ENCODE measurements around the gene PLSCR2. TPM values are rescaled to one million over a fixed set of nuclear protein-coding genes. Genes with fewer than 3 reads are reported as not detected.
"Not testable (repeated sequence)": the region's sequence is repeated elsewhere in the genome, so short reads cannot be mapped to it uniquely, and the experiment has no call there.

Gene PLSCR2
- total RNA-seq, 2 experiments from 2014 or later, result not detected

DNA sequence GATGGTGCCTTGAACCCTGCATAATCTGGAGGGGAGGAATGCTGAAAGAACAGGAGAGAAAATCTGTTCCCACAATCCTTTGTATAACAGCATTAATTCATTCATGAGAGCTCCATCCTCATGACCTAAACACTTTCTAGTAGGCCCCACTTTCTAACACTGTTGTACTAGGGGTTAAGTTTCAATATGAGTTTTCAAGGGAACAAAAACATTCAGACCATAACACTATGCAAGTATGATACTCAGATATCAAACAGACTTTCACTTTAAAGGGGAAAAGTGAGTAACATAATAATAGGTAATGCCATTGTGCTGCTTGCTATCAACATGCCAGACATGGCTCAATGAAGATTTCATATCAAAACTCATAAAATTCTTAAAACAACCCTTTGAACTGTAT is 32.4 kb upstream of the PLSCR2 start:
- Mint-ChIP-seq H3K9me3 (no peaks in the 10 kb centered on the region), H3K4me1 (ENCODE audit: low read depth) (peaks cover 23% of the 10 kb centered on the region), H3K27ac (no peak overlapping the region), H3K4me3 (no peak overlapping the region), H3K27me3 (no peaks in the 10 kb centered on the region), H3K36me3 (no peaks in the 10 kb centered on the region)
- intact Hi-C loops (cut with micrococcal nuclease), result loop anchor here (2.0 kb wide), 2 partner anchors 33 to 41 kb away; partner anchors contain the start of gene PLSCR2
- ChIA-PET CTCF (no interaction called here), POLR2A (no interaction called here)
- DNase-seq, result no peak

DNA sequence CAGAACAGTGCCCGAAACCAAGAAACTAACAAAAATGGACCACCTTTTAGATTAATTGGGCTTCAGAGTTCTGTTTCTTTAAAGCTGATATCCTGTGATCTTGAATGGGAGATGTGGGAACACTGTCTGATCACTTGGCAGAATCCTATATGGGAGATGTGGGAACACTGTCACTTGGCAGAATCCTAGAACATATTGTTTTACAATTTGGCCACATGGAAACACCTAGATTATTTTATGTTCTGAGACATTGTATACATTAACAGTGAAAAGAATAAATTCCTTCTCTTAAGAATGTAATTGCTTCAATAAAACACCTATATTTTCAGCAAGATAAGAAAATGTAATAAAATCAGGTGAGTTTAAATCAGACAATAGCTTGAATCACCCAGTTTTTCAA is 30.3 kb upstream of the PLSCR2 start:
- Mint-ChIP-seq H3K27me3 (no peaks in the 10 kb centered on the region), H3K4me1 (ENCODE audit: low read depth) (peaks cover 19% of the 10 kb centered on the region), H3K27ac (no peak overlapping the region), H3K4me3 (no peak overlapping the region), H3K36me3 (no peaks in the 10 kb centered on the region), H3K9me3 (no peaks in the 10 kb centered on the region)
- CTCF ChIA-PET, result no interaction called here
- POLR2A ChIA-PET, result no interaction called here
- DNase-seq, result no peak
- intact Hi-C loops (cut with micrococcal nuclease), result no loop called here

DNA sequence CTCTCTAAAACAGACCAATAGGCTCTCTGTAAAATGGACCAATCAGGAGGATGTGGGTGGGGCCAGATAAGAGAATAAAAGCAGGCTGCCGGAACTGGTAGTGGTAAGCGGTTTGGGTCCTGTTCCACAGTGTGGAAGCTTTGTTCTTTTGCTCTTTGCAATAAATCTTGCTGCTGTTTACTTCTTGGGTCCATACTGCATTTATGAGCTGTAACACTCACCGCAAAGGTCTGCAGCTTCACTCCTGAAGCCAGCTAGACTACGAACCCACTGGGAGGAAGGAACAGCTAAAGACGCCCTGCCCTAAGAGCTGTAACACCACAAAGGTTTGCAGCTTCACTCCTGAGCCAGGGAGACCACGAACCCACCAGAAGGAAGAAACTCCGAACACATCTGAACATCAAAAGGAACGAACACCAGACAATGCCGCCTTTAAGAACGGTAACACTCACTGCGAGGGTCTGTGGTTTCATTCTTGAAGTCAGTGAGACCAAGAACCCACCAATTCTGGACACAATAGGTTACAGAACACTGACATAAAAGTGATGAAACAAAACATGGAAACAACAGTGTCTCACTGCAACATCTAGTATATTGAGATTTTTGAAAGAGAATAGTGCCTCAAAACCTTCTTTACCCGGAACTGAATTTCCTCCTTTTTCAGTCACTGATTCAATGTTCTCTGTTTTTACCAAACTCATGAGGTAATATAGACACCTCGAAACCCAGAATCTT is 28.8 kb upstream of the PLSCR2 start:
- H3K4me3 Mint-ChIP-seq, result peak overlapping the region; percentile 64
- intact Hi-C loops (cut with micrococcal nuclease), result no loop called here
- peaks cover 1% of the 10 kb centered on the region for H3K27me3 Mint-ChIP-seq
- no peak overlapping the region for H3K27ac Mint-ChIP-seq
- DNase-seq, result peak; percentile 56
- no peaks in the 10 kb centered on the region for H3K36me3 Mint-ChIP-seq
- ChIA-PET CTCF (no interaction called here), POLR2A (no interaction called here)
- H3K4me1 Mint-ChIP-seq (ENCODE audit: low read depth), result peaks cover 15% of the 10 kb centered on the region
- peaks cover 2% of the 10 kb centered on the region for H3K9me3 Mint-ChIP-seq

DNA sequence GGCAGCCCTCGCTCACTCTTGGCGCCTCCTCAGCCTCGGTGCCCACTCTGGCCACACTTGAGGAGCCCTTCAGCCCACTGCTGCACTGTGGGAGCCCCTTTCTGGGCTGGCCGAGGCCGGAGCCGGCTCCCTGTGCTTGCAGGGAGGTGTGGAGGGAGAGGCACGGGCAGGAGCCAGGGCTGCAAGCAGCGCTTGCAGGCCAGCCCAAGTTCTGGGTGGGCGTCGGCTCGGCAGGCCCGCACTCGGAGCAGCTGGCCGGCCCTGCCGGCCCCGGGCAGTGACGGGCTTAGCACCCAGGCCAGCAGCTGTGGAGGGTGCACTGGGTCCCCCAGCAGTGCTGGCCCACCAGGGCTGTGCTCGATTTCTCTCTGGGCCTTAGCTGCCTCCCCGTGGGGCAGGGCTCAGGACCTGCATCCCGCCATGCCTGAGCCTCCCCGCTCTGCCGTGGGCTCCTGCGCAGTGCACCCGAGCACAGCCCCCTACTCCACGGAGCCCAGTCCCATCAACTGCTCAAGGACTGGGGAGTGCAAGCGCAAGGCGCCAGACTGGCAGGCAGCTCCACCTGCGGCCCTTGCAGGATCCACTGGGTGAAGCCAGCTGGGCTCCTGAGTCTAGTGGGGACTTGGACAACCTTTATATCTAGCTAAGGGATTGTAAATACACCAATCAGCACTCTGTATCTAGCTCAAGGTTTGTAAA is 27.9 kb upstream of the PLSCR2 start:
- H3K27me3 Mint-ChIP-seq; intact Hi-C loops (cut with micrococcal nuclease); H3K4me3 Mint-ChIP-seq; H3K36me3 Mint-ChIP-seq; H3K9me3 Mint-ChIP-seq; CTCF ChIA-PET; POLR2A ChIA-PET; DNase-seq; H3K27ac Mint-ChIP-seq; H3K4me1 Mint-ChIP-seq (ENCODE audit: low read depth): not testable (repeated sequence)

DNA sequence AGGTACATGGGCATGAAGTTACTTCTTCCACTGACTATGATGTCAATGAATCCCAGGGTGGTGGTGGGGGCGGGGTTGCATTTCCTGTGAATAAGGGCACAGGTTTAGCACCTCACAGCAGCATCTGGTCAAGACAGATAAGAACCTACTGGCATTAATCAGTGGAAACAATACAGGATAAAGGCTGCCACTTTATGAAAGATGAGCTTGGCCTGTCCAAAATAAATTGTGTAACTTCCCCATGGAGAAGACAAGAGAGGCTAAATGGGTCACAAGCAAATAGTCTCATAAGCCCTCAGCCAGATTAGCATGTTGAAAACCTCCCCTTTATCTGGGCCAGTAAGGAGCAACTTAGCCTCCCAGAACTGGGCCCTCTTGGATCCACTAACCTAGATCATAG is 27.4 kb upstream of the PLSCR2 start:
- H3K4me1 Mint-ChIP-seq (ENCODE audit: low read depth), result peaks cover 9% of the 10 kb centered on the region
- ChIA-PET POLR2A (no interaction called here), CTCF (interaction anchor here (1.0 kb wide), 1 partner anchor 307 kb away, joined by 3 read pairs; no protein-coding TSS in a partner anchor)
- H3K27ac Mint-ChIP-seq, result no peak overlapping the region
- peak; percentile 19 for DNase-seq
- no peaks in the 10 kb centered on the region for H3K36me3 Mint-ChIP-seq
- no peak overlapping the region for H3K4me3 Mint-ChIP-seq
- H3K9me3 Mint-ChIP-seq, result peaks cover 2% of the 10 kb centered on the region
- peaks cover 1% of the 10 kb centered on the region for H3K27me3 Mint-ChIP-seq
- intact Hi-C loops (cut with micrococcal nuclease), result no loop called here

DNA sequence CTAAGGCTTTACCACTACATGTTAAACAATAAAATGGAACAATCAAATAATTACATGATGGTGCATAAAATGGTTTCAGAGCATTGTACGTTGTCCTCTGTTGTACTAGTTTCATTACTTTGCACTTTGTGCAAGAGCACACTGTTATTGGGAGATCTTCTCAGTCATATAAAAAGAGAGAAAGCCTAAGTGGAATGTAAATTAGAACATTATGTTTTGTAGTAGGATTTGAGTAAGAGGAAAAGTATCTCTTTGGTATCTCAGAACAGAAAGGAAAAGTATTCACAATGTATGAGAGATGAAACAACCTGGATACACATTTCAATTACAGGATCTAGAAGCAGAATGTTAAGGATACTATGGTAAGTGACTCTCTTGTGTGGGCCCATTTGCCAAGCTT is 26.9 kb upstream of the PLSCR2 start:
- H3K9me3 Mint-ChIP-seq, result peaks cover 3% of the 10 kb centered on the region
- H3K27me3 Mint-ChIP-seq, result peaks cover 1% of the 10 kb centered on the region
- no peaks in the 10 kb centered on the region for H3K36me3 Mint-ChIP-seq
- DNase-seq, result no peak
- intact Hi-C loops (cut with micrococcal nuclease), result no loop called here
- no peak overlapping the region for H3K4me3 Mint-ChIP-seq
- CTCF ChIA-PET, result interaction anchor here (1.0 kb wide), 1 partner anchor 307 kb away, joined by 3 read pairs; no protein-coding TSS in a partner anchor
- peaks cover 7% of the 10 kb centered on the region for H3K4me1 Mint-ChIP-seq (ENCODE audit: low read depth)
- POLR2A ChIA-PET, result no interaction called here
- no peak overlapping the region for H3K27ac Mint-ChIP-seq

DNA sequence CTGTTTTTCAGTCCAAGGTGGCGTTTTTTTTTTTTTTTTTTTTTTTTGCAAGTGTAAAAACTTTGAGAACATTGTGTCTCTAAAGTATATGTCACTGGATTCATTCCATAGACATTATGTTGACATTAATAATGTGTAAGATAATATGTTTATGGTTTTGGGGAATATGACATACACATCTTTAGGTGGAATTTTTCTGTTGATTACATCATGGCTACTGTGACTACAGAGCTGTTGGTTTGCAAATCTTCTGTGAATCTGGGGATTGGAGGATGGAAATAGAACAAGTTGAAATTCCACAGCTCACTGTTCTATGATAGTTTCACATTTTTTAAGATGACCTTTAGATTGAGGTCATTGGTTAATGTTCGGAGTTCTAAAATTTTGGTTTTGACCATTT is 24.4 kb upstream of the PLSCR2 start:
- no peak for DNase-seq
- intact Hi-C loops (cut with micrococcal nuclease), result no loop called here
- H3K4me1 Mint-ChIP-seq (ENCODE audit: low read depth), result peaks cover 7% of the 10 kb centered on the region
- peaks cover 1% of the 10 kb centered on the region for H3K27me3 Mint-ChIP-seq
- H3K9me3 Mint-ChIP-seq, result peaks cover 22% of the 10 kb centered on the region
- H3K27ac Mint-ChIP-seq, result no peak overlapping the region
- POLR2A ChIA-PET, result no interaction called here
- H3K36me3 Mint-ChIP-seq, result no peaks in the 10 kb centered on the region
- CTCF ChIA-PET, result no interaction called here
- H3K4me3 Mint-ChIP-seq, result no peak overlapping the region

DNA sequence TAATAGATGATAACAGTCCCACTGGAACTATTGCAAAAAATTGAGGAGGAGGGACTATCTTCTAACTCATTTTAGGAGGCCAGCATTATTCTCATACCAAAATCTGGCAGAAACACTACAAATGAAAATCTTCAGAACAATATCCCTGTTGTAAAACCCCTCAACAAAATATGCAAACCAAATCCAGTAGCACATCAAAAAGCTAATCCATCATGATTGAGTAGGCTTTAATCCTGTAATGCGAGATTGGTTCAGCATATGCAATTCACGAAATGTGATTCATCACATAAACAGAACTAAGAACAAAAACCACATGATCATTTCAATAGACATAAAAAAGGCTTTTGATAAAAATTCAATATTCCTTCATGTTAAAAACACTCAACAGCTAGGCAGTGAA is 23.9 kb upstream of the PLSCR2 start:
- intact Hi-C loops (cut with micrococcal nuclease), result no loop called here
- POLR2A ChIA-PET, result no interaction called here
- H3K4me1 Mint-ChIP-seq (ENCODE audit: low read depth), result peaks cover 5% of the 10 kb centered on the region
- no peak for DNase-seq
- H3K4me3 Mint-ChIP-seq, result no peak overlapping the region
- CTCF ChIA-PET, result no interaction called here
- no peak overlapping the region for H3K27ac Mint-ChIP-seq
- peaks cover 1% of the 10 kb centered on the region for H3K27me3 Mint-ChIP-seq
- peaks cover 22% of the 10 kb centered on the region for H3K9me3 Mint-ChIP-seq
- no peaks in the 10 kb centered on the region for H3K36me3 Mint-ChIP-seq

DNA sequence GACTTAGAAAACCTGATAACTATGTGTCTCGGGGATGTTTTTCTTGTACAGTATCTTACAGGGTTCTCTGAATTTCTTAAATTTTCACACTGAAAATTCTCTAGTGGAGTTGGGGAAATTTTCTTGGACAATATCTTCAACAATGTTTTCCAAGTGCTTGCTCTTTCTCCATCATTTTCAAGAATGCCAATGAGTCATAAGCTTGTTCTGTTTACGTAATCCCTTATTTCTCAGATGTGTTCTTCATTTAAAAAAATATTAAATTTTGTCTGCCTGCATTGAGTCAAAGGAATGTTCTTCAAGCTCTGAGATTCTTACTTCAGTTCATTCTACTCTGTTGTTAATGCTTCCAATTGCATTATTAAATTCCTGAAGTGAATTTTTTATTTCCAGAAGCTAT is 21.9 kb upstream of the PLSCR2 start:
- Mint-ChIP-seq H3K9me3 (peaks cover 22% of the 10 kb centered on the region), H3K27me3 (peaks cover 1% of the 10 kb centered on the region), H3K4me1 (ENCODE audit: low read depth) (no peaks in the 10 kb centered on the region), H3K27ac (no peak overlapping the region), H3K4me3 (no peak overlapping the region), H3K36me3 (no peaks in the 10 kb centered on the region)
- intact Hi-C loops (cut with micrococcal nuclease), result no loop called here
- ChIA-PET CTCF (no interaction called here), POLR2A (no interaction called here)
- DNase-seq, result no peak

DNA sequence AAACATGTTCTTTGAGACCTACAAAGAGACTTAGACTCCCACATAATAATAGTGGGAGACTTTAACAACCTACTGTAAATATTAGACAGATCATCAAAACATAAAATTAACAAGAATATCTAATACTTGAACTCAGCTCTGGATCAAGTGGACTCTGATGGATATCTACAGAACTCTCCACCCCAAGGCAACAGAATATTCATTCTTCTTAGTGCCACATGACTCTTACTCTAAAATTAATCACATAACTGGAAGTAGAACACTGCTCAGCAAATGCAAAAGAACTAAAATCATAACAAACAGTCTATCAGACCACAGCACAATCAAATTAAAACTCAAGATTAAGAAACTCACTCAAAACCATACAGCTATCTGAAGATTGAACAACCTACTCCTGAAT is 15.9 kb upstream of the PLSCR2 start:
- DNase-seq, result no peak
- H3K4me1 Mint-ChIP-seq (ENCODE audit: low read depth), result no peaks in the 10 kb centered on the region
- intact Hi-C loops (cut with micrococcal nuclease), result no loop called here
- CTCF ChIA-PET, result no interaction called here
- H3K9me3 Mint-ChIP-seq, result peaks cover 25% of the 10 kb centered on the region
- H3K27ac Mint-ChIP-seq, result no peak overlapping the region
- peaks cover 17% of the 10 kb centered on the region for H3K27me3 Mint-ChIP-seq
- peaks cover 1% of the 10 kb centered on the region for H3K36me3 Mint-ChIP-seq
- no peak overlapping the region for H3K4me3 Mint-ChIP-seq
- POLR2A ChIA-PET, result no interaction called here

DNA sequence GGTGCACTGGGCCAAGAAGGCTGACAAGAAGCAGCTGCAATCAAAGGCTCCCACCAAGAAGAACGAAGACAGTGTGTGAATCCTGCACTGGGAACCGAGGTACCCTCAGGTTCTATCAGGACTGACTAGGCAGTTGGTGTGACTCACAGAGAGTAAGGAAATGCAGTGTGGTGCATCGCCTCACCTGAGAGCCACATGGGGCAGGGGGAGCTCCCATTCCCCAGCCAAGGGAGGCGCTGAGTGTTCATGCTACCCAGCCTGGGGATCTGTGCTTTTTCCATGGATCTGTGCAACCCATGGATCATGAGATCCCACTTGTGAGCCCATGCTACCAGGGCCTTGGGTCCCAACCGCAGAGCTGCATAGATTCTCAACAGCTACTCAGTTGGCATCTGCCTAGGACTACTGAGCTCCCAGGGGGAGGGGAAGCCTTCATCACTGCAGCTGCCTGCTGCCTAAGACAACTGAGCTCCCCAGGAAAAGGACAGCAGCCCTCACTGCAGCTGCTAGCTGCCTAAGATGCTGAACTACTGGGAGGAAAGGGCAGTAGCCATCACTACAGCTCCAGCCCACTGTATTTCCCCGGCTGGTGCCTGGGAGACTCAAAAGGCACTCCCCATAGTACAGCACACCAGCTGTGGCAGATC is 6.9 kb upstream of the PLSCR2 start:
- H3K27ac Mint-ChIP-seq, result no peak overlapping the region
- intact Hi-C loops (cut with micrococcal nuclease), result no loop called here
- no peak overlapping the region for H3K4me3 Mint-ChIP-seq
- peaks cover 21% of the 10 kb centered on the region for H3K27me3 Mint-ChIP-seq
- peaks cover 1% of the 10 kb centered on the region for H3K36me3 Mint-ChIP-seq
- DNase-seq, result no peak
- ChIA-PET POLR2A (no interaction called here), CTCF (no interaction called here)
- H3K9me3 Mint-ChIP-seq, result no peaks in the 10 kb centered on the region
- no peaks in the 10 kb centered on the region for H3K4me1 Mint-ChIP-seq (ENCODE audit: low read depth)

DNA sequence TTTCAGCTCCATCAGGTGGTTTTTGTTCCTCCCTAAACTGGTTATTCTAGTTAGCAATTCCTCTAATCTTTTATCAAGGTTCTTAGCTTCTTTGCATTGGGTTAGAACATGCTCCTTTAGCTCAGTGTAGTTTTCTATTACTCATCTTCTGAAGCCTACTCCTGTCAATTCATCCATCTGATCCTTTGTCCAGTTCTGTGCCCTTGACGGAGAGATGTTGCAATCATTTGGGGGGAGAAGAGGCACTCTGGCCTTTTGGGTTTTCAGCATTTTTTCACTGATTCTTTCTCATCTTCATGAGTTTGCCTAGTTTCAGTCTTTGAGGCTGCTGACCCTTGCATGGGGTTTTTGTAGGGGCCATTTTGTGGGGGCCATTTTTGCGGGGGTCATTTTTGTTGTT is 5.6 kb upstream of the PLSCR2 start:
- H3K4me1 Mint-ChIP-seq (ENCODE audit: low read depth); H3K4me3 Mint-ChIP-seq; DNase-seq; intact Hi-C loops (cut with micrococcal nuclease); CTCF ChIA-PET; H3K9me3 Mint-ChIP-seq; H3K36me3 Mint-ChIP-seq; H3K27ac Mint-ChIP-seq; POLR2A ChIA-PET: not testable (repeated sequence)
- H3K27me3 Mint-ChIP-seq, result peaks cover 17% of the 10 kb centered on the region

DNA sequence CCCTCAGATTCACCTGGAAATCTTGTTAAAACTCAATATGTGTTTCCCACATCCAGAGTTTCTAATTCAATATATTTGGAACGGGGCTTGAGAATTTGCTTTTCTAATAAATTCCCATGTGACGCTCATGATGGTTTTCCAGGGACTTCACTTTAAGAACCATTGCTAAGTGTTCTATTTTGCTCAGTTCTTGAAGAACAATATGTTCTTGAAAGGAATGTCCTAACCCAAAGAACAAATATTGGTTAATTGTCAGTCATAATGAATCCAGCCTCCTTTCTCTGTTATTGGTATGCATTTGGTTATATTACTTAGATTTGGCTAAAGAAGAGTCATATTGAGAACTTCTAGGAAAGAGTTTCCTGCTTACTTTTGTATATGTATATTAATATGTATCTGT is 4.4 kb upstream of the PLSCR2 start:
- no peaks in the 10 kb centered on the region for H3K9me3 Mint-ChIP-seq
- peaks cover 3% of the 10 kb centered on the region for H3K4me1 Mint-ChIP-seq (ENCODE audit: low read depth)
- intact Hi-C loops (cut with micrococcal nuclease), result no loop called here
- H3K27me3 Mint-ChIP-seq, result peaks cover 10% of the 10 kb centered on the region
- no peak for DNase-seq
- H3K36me3 Mint-ChIP-seq, result no peaks in the 10 kb centered on the region
- H3K27ac Mint-ChIP-seq, result no peak overlapping the region
- POLR2A ChIA-PET, result interaction anchor here (0.5 kb wide), 1 partner anchor 8 kb away, joined by 7 read pairs; no protein-coding TSS in a partner anchor
- no peak overlapping the region for H3K4me3 Mint-ChIP-seq
- CTCF ChIA-PET, result no interaction called here
